ENCODE measurements around the gene DKK1. TPM values are rescaled to one million over a fixed set of nuclear protein-coding genes. Genes with fewer than 3 reads are reported as not detected.
"Not testable (repeated sequence)": the region's sequence is repeated elsewhere in the genome, so short reads cannot be mapped to it uniquely, and the experiment has no call there.

The DKK1 gene
- total and polyA plus RNA-seq, 3 experiments from 2014 or later = not detected

- Mint-ChIP-seq H3K9me3 (peaks cover 0 to 13% (median 5%) of the 10 kb centered on the region in 5 donors), H3K36me3 (no peaks in the 10 kb centered on the region), H3K27ac (no peak overlapping the region), H3K27me3 (peaks cover 0 to 1% of the 10 kb centered on the region in 2 donors), H3K4me3 (no peak overlapping the region), H3K4me1 (no peaks in the 10 kb centered on the region)
- Histone ChIP-seq H3K36me3 (ENCODE audit: insufficient read depth, low read length) (no peaks in the 10 kb centered on the region), H3K4me3 (ENCODE audit: low read length) (no peak overlapping the region), H3K4me1 (ENCODE audit: insufficient read depth, low read length) (no peaks in the 10 kb centered on the region), H3K27ac (ENCODE audit: low read depth, low read length) (no peak overlapping the region), H3K27me3 (ENCODE audit: insufficient read depth, low read length, poor library complexity, severe bottlenecking) (no peaks in the 10 kb centered on the region), H3K9me3 (ENCODE audit: low read length) (no peaks in the 10 kb centered on the region)
- ChIA-PET POLR2A (no interaction called here), CTCF (no interaction called here)
- no peak for DNase-seq
These were observed 45.4 kb downstream of the DKK1 start for GRCh38 chr10:52359441-52359840.

GRCh38 chr10:52365547-52366432, 51.7 kb downstream of the DKK1 start:
- H3K27me3 Mint-ChIP-seq; DNase-seq; POLR2A ChIA-PET; H3K4me3 ChIP-seq (ENCODE audit: low read length); H3K27me3 ChIP-seq (ENCODE audit: insufficient read depth, low read length, poor library complexity, severe bottlenecking); H3K4me3 Mint-ChIP-seq; H3K4me1 ChIP-seq (ENCODE audit: insufficient read depth, low read length); H3K27ac ChIP-seq (ENCODE audit: low read depth, low read length); CTCF ChIA-PET; H3K27ac Mint-ChIP-seq; H3K36me3 Mint-ChIP-seq; H3K4me1 Mint-ChIP-seq; H3K9me3 ChIP-seq (ENCODE audit: low read length); H3K36me3 ChIP-seq (ENCODE audit: insufficient read depth, low read length): not testable (repeated sequence)
- peaks cover 0 to 14% (median 6%) of the 10 kb centered on the region in 5 donors for H3K9me3 Mint-ChIP-seq

Data from CD8-positive, alpha-beta memory T cell (primary cell).